Measurements from ENCODE around the gene UST.
"Not testable (repeated sequence)": the region's sequence is repeated elsewhere in the genome, so short reads cannot be mapped to it uniquely, and the experiment has no call there.

Gene UST

GRCh38 chr6:148904896-148905870 is 158.4 kb downstream of the UST start:
- no peak for DNase-seq (ENCODE audit: low spot score)

GRCh38 chr6:148905901-148906300 is 159.1 kb downstream of the UST start:
- no peak for DNase-seq (ENCODE audit: low spot score)

- DNase-seq (ENCODE audit: low spot score), result no peak
Observed at GRCh38 chr6:148906386-148906785, 159.6 kb downstream of the UST start.

GRCh38 chr6:148907573-148907972 is 160.7 kb downstream of the UST start:
- DNase-seq (ENCODE audit: low spot score), result no peak

GRCh38 chr6:148912252-148912651 is 165.4 kb downstream of the UST start:
- DNase-seq (ENCODE audit: low spot score), result no peak

GRCh38 chr6:148915810-148916209 is 169.0 kb downstream of the UST start:
- no peak for DNase-seq (ENCODE audit: low spot score)

- DNase-seq (ENCODE audit: low spot score), result not testable (repeated sequence)
Observed at GRCh38 chr6:148916485-148916884, 169.7 kb downstream of the UST start.

GRCh38 chr6:148924226-148925012 is 177.6 kb downstream of the UST start:
- no peak for DNase-seq (ENCODE audit: low spot score)

- DNase-seq (ENCODE audit: low spot score), result no peak
Observed at GRCh38 chr6:148925701-148926100, 178.9 kb downstream of the UST start.

- DNase-seq (ENCODE audit: low spot score), result no peak
Observed at GRCh38 chr6:148926478-148926877, 179.6 kb downstream of the UST start.

- DNase-seq (ENCODE audit: low spot score), result no peak
Observed at GRCh38 chr6:148927586-148927985, 180.8 kb downstream of the UST start.

- DNase-seq (ENCODE audit: low spot score), result no peak
Observed at GRCh38 chr6:148928811-148929210, 182.0 kb downstream of the UST start.

GRCh38 chr6:148932208-148932607 is 185.4 kb downstream of the UST start:
- no peak for DNase-seq (ENCODE audit: low spot score)

- DNase-seq (ENCODE audit: low spot score), result no peak
Observed at GRCh38 chr6:148932731-148933130, 185.9 kb downstream of the UST start.

- no peak for DNase-seq (ENCODE audit: low spot score)
Observed at GRCh38 chr6:148934539-148934938, 187.7 kb downstream of the UST start.

GRCh38 chr6:148934961-148935360 is 188.1 kb downstream of the UST start:
- DNase-seq (ENCODE audit: low spot score), result no peak

GRCh38 chr6:148935705-148936435 is 189.0 kb downstream of the UST start:
- peak; percentile 81 for DNase-seq (ENCODE audit: low spot score)

- no peak for DNase-seq (ENCODE audit: low spot score)
Observed at GRCh38 chr6:148943451-148943850, 196.6 kb downstream of the UST start.

GRCh38 chr6:148944608-148945007 is 197.8 kb downstream of the UST start:
- DNase-seq (ENCODE audit: low spot score), result no peak

- no peak for DNase-seq (ENCODE audit: low spot score)
Observed at GRCh38 chr6:148945301-148946021, 198.6 kb downstream of the UST start.

- DNase-seq (ENCODE audit: low spot score), result peak; percentile 72
Observed at GRCh38 chr6:148947621-148948444, 201.0 kb downstream of the UST start.
